ENCODE data around the gene TRAM2.

DNA sequence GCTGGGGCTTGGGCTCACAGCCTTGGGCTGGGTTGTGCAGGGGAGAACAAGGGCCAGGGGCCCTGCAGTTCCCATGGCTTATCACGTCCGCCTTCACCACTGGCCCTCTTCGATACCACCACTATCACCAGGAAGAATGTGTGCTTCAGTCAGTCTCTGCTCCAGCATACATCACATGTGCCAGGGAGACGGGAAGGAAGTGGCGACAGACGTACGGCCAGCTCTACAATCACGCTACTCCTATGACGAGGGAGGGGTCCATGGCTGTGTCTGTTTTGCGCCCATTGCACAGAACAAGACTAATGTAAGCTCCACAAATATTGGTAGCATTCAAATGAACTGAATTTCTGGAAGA, 72.1 kb downstream of the TRAM2 start:
- no peak for TF ChIP-seq CTCF (conservative IDR thresholded peaks at IDR 0.05; ENCODE audit: low read depth, low read length)
- TF ChIP-seq, protein P1, sequence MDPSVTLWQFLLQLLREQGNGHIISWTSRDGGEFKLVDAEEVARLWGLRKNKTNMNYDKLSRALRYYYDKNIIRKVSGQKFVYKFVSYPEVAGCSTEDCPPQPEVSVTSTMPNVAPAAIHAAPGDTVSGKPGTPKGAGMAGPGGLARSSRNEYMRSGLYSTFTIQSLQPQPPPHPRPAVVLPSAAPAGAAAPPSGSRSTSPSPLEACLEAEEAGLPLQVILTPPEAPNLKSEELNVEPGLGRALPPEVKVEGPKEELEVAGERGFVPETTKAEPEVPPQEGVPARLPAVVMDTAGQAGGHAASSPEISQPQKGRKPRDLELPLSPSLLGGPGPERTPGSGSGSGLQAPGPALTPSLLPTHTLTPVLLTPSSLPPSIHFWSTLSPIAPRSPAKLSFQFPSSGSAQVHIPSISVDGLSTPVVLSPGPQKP (IDR thresholded peaks at IDR 0.05; ENCODE audit: borderline replicate concordance, low read depth, low read length), result no peak
- no peak for TF ChIP-seq CHD1 (IDR thresholded peaks at IDR 0.05; ENCODE audit: low read depth, low read length)
- TF ChIP-seq, protein P2, sequence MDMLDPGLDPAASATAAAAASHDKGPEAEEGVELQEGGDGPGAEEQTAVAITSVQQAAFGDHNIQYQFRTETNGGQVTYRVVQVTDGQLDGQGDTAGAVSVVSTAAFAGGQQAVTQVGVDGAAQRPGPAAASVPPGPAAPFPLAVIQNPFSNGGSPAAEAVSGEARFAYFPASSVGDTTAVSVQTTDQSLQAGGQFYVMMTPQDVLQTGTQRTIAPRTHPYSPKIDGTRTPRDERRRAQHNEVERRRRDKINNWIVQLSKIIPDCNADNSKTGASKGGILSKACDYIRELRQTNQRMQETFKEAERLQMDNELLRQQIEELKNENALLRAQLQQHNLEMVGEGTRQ (IDR thresholded peaks at IDR 0.05; ENCODE audit: low read depth, low read length), result no peak
- no peak for TF ChIP-seq POLR2A (IDR thresholded peaks at IDR 0.05; ENCODE audit: low read depth, low read length)
- TF ChIP-seq FOS (IDR thresholded peaks at IDR 0.05; ENCODE audit: low read depth, low read length), result no peak
- TF ChIP-seq RFX5 (IDR thresholded peaks at IDR 0.05; ENCODE audit: low read depth, low read length), result no peak
- no peak for TF ChIP-seq RAD21 (IDR thresholded peaks at IDR 0.05; ENCODE audit: low read length)
- no peak for TF ChIP-seq MXI1 (IDR thresholded peaks at IDR 0.05; ENCODE audit: borderline replicate concordance, low read depth, low read length)
- no peak for TF ChIP-seq CEBPB (IDR thresholded peaks at IDR 0.05; ENCODE audit: low read depth, low read length)
- no peak for TF ChIP-seq NFE2L2 (IDR thresholded peaks at IDR 0.05; ENCODE audit: low read depth, low read length)
- TF ChIP-seq SMC3 (IDR thresholded peaks at IDR 0.05; ENCODE audit: low read depth, low read length), result no peak
- TF ChIP-seq RCOR1 (IDR thresholded peaks at IDR 0.05; ENCODE audit: insufficient replicate concordance, low read length), result no peak
- TF ChIP-seq MAZ (IDR thresholded peaks at IDR 0.05; ENCODE audit: borderline replicate concordance, low read depth, low read length), result no peak

All from IMR-90 (cell line).